Thoracic aorta (tissue), 2 donors: ENCODE measurements around the gene VMAC. TPM values are rescaled to one million over a fixed set of nuclear protein-coding genes. Genes with fewer than 3 reads are reported as not detected.

ENCODE experiments used
- ATAC-seq: fragments of 150-250 bp; one replicate; pipeline ENCODE4 v1.8.0; 2017; ENCODE audit warnings: low read depth; ENCODE audit not compliant: insufficient number of reproducible peaks, low FRiP score
- DNase-seq: peaks from one replicate; pipeline ENCODE4 v3.0.0-alpha.2; 2020; ENCODE audit warnings: low spot score
- H3K27ac ChIP-seq, 2 donors: fragments of 200-600 bp; sonication (generic); 1 replicate in 1 of 2; 2 replicates in 1 of 2; pipeline ENCODE4 v1.5.1; 2016; ENCODE audit warnings: mild to moderate bottlenecking in 2 of 2, moderate library complexity in 2 of 2
- H3K27me3 ChIP-seq: fragments of 200-600 bp; sonication (generic); replicated peaks from 2 replicates; pipeline ENCODE4 v1.6.0; 2016; ENCODE audit warnings: mild to moderate bottlenecking; ENCODE audit not compliant: insufficient read depth
- H3K36me3 ChIP-seq: fragments of 200-600 bp; sonication (generic); one replicate; pipeline ENCODE4 v1.5.1; 2016
- H3K4me1 ChIP-seq, 2 donors: fragments of 200-600 bp; sonication (generic); 1 replicate in 1 of 2; 2 replicates in 1 of 2; pipeline versions ENCODE4 v1.5.1 to v1.6.0; 2016; ENCODE audit warnings: low read depth in 2 of 2, mild to moderate bottlenecking in 1 of 2; ENCODE audit not compliant: control insufficient read depth in 1 of 2
- H3K4me3 ChIP-seq: fragments of 200-600 bp; sonication (generic); 2 replicates; pipeline ENCODE4 v1.5.1; 2016; ENCODE audit warnings: mild to moderate bottlenecking
- H3K9me3 ChIP-seq: fragments of 200-600 bp; sonication (generic); 2 replicates; pipeline ENCODE4 v1.5.1; 2016
- total RNA-seq, 2 donors: library from RNA; depleted of rRNA; stranded (reverse); fragments of >200 nt; gene quantifications; one replicate each; pipeline versions ENCODE4 v1.1.0 to v1.2.3, GENCODE V29; 2016
- TF ChIP-seq, protein P1 (sequence below): fragments of 200-600 bp; sonication (generic); IDR thresholded peaks from one replicate; pipeline ENCODE4 v1.5.1; 2019; ENCODE audit warnings: antibody characterized with exemption

Gene VMAC
- total RNA-seq, 2 donors from 2014 or later = 13.3 to 13.6 TPM

DNA sequence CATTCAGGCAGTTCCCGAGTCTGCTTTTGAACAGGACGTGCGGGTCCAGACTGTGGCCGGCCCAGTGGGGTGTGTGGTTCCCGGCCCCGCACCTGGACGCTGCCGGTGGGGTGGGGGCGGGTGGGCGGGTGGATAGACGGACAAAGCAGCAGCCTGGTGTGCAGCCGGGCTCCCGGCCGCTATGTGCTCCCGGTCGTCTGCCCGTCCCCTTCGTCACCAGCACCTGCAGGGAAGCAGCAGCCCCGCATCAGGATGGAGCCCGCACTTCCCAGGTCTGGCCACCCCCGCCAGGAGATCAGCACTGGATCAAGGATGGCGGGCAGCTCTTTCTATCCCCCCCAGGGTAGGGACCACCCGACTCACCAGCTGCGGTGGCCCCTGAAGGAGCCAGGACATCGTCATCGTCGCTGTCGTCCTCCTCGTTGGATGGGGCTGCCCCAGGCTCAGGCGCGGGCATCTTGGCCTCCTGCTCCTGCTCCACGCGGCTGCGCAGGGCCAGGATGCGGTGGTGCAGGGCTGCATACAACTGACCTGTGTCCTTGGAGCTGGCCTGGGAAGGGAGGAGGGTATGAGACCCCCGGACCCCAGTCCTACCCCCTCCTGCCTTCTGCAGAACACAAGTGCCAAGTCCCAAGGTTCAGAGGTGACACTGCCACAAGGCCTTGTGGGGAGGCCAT is 12.9 kb downstream of the VMAC start:
- ATAC-seq (no peak), DNase-seq (no peak)
- TF ChIP-seq, protein P1, sequence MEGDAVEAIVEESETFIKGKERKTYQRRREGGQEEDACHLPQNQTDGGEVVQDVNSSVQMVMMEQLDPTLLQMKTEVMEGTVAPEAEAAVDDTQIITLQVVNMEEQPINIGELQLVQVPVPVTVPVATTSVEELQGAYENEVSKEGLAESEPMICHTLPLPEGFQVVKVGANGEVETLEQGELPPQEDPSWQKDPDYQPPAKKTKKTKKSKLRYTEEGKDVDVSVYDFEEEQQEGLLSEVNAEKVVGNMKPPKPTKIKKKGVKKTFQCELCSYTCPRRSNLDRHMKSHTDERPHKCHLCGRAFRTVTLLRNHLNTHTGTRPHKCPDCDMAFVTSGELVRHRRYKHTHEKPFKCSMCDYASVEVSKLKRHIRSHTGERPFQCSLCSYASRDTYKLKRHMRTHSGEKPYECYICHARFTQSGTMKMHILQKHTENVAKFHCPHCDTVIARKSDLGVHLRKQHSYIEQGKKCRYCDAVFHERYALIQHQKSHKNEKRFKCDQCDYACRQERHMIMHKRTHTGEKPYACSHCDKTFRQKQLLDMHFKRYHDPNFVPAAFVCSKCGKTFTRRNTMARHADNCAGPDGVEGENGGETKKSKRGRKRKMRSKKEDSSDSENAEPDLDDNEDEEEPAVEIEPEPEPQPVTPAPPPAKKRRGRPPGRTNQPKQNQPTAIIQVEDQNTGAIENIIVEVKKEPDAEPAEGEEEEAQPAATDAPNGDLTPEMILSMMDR = no peak
- peaks cover 66% of the 10 kb centered on the region for H3K36me3 ChIP-seq
- H3K4me1 ChIP-seq = peaks cover 0 to 8% of the 10 kb centered on the region in 2 donors
- H3K27ac ChIP-seq = no peak overlapping the region
- H3K4me3 ChIP-seq = no peak overlapping the region
- H3K9me3 ChIP-seq = no peaks in the 10 kb centered on the region
- H3K27me3 ChIP-seq = no peaks in the 10 kb centered on the region

GRCh38 chr19:5918463-5919079 is 13.9 kb downstream of the VMAC start:
- Histone ChIP-seq H3K36me3 (peaks cover 76% of the 10 kb centered on the region), H3K27ac (no peak overlapping the region), H3K4me3 (no peak overlapping the region), H3K27me3 (no peaks in the 10 kb centered on the region), H3K9me3 (no peaks in the 10 kb centered on the region), H3K4me1 (peaks cover 0 to 8% of the 10 kb centered on the region in 2 donors)
- DNase-seq = no peak
- TF ChIP-seq, protein P1 = no peak
- no peak for ATAC-seq

DNA sequence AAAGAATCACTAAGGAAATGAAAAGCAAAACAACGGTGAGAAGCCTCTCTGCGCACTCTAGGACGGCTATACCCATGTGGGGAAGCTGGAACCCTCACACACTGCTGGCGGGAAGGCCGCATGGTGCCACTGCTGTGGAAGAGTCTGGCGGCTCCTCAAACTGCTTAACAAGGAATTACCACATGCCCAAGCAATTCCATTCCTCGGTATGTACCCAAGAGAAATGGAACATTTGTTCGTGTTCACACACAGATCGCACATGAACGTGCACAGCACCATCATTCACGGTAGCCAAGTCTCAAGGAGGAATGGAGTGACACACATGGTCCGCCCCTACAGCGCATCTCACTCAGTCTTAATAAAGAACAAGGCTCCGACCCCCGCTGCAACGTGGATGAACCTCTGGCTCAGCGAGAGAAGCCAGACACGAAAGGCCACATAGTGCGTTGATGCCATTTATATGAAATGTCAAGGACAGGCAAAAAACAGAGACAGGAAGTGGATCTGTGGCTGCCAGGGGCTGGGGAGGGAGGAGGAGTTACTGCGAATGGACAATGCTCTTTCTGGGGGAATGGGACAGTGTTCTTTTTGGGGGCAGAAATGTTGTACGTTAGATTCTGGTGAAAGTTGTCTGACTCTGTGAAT is 17.0 kb downstream of the VMAC start:
- no peak overlapping the region for H3K27ac ChIP-seq
- DNase-seq = no peak
- H3K4me1 ChIP-seq = peaks cover 4 to 10% of the 10 kb centered on the region in 2 donors
- H3K36me3 ChIP-seq = peaks cover 80% of the 10 kb centered on the region
- H3K9me3 ChIP-seq = no peaks in the 10 kb centered on the region
- no peaks in the 10 kb centered on the region for H3K27me3 ChIP-seq
- TF ChIP-seq, protein P1 = no peak
- no peak overlapping the region for H3K4me3 ChIP-seq
- ATAC-seq = no peak

DNA sequence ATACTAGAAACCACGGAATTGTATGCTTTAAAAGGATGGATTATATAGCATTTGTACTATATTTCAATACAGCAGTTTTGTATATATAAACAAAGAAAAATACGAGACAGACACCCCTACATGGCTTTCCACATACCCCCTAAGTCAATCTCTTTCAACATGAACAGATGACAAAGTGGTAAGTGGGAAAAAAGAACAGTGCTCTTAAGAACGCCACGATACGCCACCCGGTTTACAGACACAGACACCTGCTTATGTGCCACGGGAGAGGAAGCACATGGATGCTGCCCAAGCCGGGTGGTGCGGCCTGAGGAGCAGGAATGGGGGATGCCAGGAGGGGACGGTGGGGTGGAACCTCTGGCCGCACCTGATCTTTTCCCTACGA is 17.5 kb downstream of the VMAC start:
- TF ChIP-seq, protein P1 = no peak
- H3K36me3 ChIP-seq = peaks cover 75% of the 10 kb centered on the region

GRCh38 chr19:5923356-5923755 is 18.7 kb downstream of the VMAC start:
- Histone ChIP-seq H3K4me1 (peaks cover 4 to 20% of the 10 kb centered on the region in 2 donors), H3K4me3 (no peak overlapping the region), H3K36me3 (peaks cover 76% of the 10 kb centered on the region), H3K27me3 (no peaks in the 10 kb centered on the region), H3K27ac (no peak overlapping the region), H3K9me3 (no peaks in the 10 kb centered on the region)
- ATAC-seq (no peak), DNase-seq (no peak)
- TF ChIP-seq, protein P1 = no peak

More for the DNA sequence above, 17.5 kb downstream of the VMAC start:
- DNase-seq = no peak
- no peak overlapping the region for H3K27ac ChIP-seq
- H3K4me3 ChIP-seq = no peak overlapping the region
- H3K9me3 ChIP-seq = no peaks in the 10 kb centered on the region
- H3K4me1 ChIP-seq = peaks cover 4 to 15% of the 10 kb centered on the region in 2 donors
- no peaks in the 10 kb centered on the region for H3K27me3 ChIP-seq
- no peak for ATAC-seq
